Activated CD8-positive, alpha-beta memory T cell treated with anti-CD3 and anti-CD28 coated beads, Interleukin-2, amount 50 U/mL, for 1 hour (primary cell): ENCODE data around the gene ODAD2.

Source experiments
- DNase-seq: peaks from one replicate; pipeline ENCODE4 v3.0.0-alpha.2; 2020; ENCODE audit errors: extremely low read depth

ODAD2 gene

GRCh38 chr10:27838361-27838760, 160.5 kb downstream of the ODAD2 start:
- DNase-seq, result no peak

GRCh38 chr10:27834476-27834875, 164.4 kb downstream of the ODAD2 start:
- DNase-seq, result no peak

DNA sequence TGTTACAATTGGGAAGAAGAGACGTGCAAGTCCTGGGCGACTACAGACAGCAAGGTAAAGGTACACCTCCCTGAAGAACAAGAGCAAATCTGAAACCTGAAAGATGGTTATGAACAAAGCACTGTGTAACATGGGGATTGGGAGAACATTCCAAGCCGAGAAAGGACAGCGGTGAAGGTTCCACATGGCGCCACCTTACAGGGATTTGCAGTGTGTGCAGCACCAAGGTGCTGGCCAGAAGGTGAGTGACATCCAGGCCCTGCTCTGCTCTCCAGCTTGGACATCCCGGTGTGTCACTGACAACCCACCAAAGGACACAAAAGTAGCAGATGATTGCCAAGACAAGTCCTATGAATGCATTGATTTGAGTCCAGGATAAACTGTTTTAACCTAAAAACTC, 165.1 kb downstream of the ODAD2 start:
- DNase-seq, result no peak

DNA sequence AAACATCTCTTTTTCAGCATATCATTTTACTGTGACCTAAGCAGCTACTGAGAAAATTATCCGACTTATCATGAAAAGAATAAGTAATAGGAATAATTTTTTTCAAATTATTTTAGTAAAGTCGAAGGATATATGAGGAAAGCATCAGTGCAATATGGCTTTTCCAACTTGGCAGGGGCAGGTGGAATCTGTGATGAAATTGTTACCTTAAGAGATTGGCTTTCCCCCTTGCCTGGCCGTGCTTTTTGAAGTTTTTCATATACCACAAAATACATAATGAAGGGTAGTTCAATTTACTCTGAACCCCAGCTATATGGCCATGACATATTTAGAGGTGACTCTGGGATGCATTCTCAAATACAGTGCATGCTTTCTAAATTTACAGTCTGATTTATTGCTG, 166.1 kb downstream of the ODAD2 start:
- no peak for DNase-seq

- no peak for DNase-seq
Observed at GRCh38 chr10:27826369-27826768, 172.5 kb downstream of the ODAD2 start.

DNA sequence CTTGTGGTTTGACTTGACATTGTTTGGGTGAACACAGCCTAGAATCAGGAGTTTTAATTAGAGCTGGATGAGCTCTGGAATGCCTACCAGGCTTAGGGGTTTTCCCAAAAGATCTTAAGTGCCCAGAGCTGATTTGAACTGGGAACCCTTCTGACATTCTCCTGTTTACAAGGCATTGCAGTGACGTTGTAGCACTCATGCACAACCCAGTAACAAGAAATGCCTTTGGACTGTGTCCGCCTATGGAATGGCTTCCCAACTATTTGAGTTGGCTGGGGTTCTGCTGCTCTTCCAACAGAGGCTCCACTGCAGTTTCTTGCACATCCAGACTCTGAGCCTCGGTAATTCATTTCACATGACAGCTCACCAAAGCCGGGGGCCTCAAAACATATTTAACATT, 176.6 kb downstream of the ODAD2 start:
- DNase-seq, result no peak

GRCh38 chr10:27820637-27821036, 178.2 kb downstream of the ODAD2 start:
- no peak for DNase-seq

- DNase-seq, result no peak
Observed at GRCh38 chr10:27819781-27820531, 178.9 kb downstream of the ODAD2 start.

GRCh38 chr10:27816320-27816719, 182.6 kb downstream of the ODAD2 start:
- no peak for DNase-seq

DNA sequence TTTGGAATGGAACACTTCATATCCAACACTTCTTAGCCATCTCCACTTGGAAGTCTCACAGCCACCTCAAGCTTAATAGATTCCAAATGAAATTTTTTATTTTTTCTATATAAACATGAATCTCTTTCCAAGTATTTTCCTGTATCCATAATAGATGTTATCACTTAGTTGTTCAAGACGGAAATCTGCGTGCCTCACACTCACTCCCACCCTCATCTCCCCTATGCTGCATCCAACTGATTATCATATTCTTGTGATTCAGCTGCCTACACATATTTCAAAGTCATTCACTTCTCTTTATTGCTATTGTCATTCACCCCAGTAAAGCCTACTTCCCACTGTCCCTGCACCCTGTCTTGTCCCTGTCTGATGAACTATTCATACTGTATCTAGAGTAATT, 183.0 kb downstream of the ODAD2 start:
- DNase-seq, result no peak

GRCh38 chr10:27815261-27815660, 183.6 kb downstream of the ODAD2 start:
- DNase-seq, result no peak

- DNase-seq, result no peak
Observed at GRCh38 chr10:27805180-27805579, 193.7 kb downstream of the ODAD2 start.

- DNase-seq, result no peak
Observed at GRCh38 chr10:27804136-27804535, 194.7 kb downstream of the ODAD2 start.

- no peak for DNase-seq
Observed at GRCh38 chr10:27801171-27801785, 197.6 kb downstream of the ODAD2 start.

DNA sequence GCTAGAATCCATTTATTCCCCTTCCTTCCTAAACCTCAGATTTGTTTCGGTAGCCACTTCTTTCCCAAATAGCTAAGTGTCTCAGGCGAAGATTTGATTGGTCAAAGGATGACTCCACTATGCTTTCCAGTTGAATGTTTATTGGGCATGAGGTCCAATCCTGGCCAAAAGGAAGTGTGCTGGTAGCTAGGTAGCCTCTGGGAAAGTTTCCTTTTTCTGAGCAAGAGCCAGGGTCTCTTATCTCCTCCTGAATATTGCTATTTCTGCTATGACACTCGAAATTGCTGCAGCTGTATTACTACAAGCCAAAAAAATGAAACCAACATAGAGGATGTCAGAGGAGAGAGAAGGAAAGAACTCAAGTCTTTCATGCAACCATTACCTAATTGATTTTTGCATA, 199.8 kb downstream of the ODAD2 start:
- no peak for DNase-seq

DNA sequence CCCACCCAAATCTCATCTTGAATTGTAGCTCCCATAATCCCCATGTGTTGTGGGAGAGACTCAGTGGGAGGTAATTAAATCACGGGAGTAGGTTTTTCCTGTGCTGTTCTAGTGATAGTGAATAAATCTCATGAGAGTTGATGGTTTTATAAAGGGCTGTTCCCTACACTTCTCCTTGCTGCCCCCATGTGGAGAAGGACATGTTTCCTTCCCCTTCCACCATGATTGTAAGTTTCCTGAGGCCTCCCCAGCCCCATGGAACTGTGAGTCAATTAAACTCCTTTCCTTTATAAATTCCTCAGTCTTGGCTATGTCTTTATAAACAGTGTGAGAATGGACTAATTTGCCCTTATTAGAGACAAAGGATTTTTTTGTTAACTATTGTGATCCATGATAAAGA, 204.7 kb downstream of the ODAD2 start:
- no peak for DNase-seq

DNA sequence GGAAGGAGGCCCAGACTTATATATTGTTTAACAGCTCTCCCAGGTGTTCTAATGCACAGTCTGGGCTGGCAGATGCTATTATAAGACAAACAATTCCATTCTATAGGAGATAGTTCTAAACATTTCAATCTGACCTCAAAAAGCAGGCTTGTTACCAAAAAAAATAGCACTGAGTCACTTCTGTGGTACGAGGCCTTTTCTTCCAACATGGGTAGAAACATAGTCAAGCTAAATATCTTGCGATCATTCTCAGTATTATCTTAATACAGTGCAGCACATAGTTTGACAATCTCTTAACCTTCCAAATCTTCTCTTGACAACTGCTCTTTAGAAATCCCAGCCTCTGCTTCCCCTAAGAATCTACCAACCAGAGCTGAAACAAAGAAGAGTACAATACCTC, 206.7 kb downstream of the ODAD2 start:
- DNase-seq, result no peak

DNA sequence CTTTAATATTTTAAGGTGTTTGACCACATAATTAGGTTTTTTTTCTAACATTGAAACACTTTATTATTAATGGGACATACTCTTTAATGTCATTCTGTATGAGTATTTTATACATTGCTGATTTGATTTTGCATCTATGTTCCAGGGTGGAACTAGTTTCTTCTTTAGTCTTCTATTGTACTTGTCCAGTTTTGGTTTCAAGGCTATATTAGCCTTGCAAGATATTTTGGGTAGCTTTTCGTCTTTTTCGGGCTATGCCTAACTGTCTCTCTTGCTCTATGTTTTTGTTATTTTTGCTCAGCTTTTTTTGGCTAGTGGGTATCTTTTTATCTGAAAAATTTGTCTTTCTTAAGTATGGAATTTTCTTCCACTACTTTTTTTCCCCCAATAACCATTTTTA, 214.6 kb downstream of the ODAD2 start:
- DNase-seq, result no peak

GRCh38 chr10:27783660-27784059, 215.2 kb downstream of the ODAD2 start:
- no peak for DNase-seq

- no peak for DNase-seq
Observed at GRCh38 chr10:27779462-27780015, 219.3 kb downstream of the ODAD2 start.

- DNase-seq, result no peak
Observed at GRCh38 chr10:27774831-27775230, 224.0 kb downstream of the ODAD2 start.

- no peak for DNase-seq
Observed at GRCh38 chr10:27771231-27771630, 227.6 kb downstream of the ODAD2 start.

GRCh38 chr10:27770181-27770580, 228.7 kb downstream of the ODAD2 start:
- no peak for DNase-seq
